Measurements from ENCODE around the gene UMAD1.
A peak's percentile ranks its signal among the peaks of the same experiment; 100 is the strongest.

Gene UMAD1

GRCh38 chr7:7739204-7740036 is 98.9 kb downstream of the UMAD1 start:
- H3K4me3 ChIP-seq (ENCODE audit: low read length), result no peak overlapping the region
- TF ChIP-seq ZNF274 (IDR thresholded peaks at IDR 0.05; ENCODE audit: low read depth, low read length), result no peak

- no peak overlapping the region for H3K4me3 ChIP-seq (ENCODE audit: low read length)
- no peak for TF ChIP-seq ZNF274 (IDR thresholded peaks at IDR 0.05; ENCODE audit: low read depth, low read length)
These were observed 99.4 kb downstream of the UMAD1 start for GRCh38 chr7:7740037-7740355.

- TF ChIP-seq ZNF274 (IDR thresholded peaks at IDR 0.05; ENCODE audit: low read depth, low read length), result no peak
- no peak overlapping the region for H3K4me3 ChIP-seq (ENCODE audit: low read length)
These were observed 101.7 kb downstream of the UMAD1 start for GRCh38 chr7:7742223-7742622.

GRCh38 chr7:7745258-7745657 is 104.7 kb downstream of the UMAD1 start:
- H3K4me3 ChIP-seq (ENCODE audit: low read length), result no peak overlapping the region
- no peak for TF ChIP-seq ZNF274 (IDR thresholded peaks at IDR 0.05; ENCODE audit: low read depth, low read length)

- TF ChIP-seq ZNF274 (IDR thresholded peaks at IDR 0.05; ENCODE audit: low read depth, low read length), result no peak
- no peak overlapping the region for H3K4me3 ChIP-seq (ENCODE audit: low read length)
These were observed 105.4 kb downstream of the UMAD1 start for GRCh38 chr7:7745966-7746365.

GRCh38 chr7:7746458-7746857 is 105.9 kb downstream of the UMAD1 start:
- H3K4me3 ChIP-seq (ENCODE audit: low read length), result no peak overlapping the region
- no peak for TF ChIP-seq ZNF274 (IDR thresholded peaks at IDR 0.05; ENCODE audit: low read depth, low read length)

- H3K4me3 ChIP-seq (ENCODE audit: low read length), result no peak overlapping the region
- no peak for TF ChIP-seq ZNF274 (IDR thresholded peaks at IDR 0.05; ENCODE audit: low read depth, low read length)
These were observed 110.2 kb downstream of the UMAD1 start for GRCh38 chr7:7750571-7751242.

- no peak overlapping the region for H3K4me3 ChIP-seq (ENCODE audit: low read length)
- no peak for TF ChIP-seq ZNF274 (IDR thresholded peaks at IDR 0.05; ENCODE audit: low read depth, low read length)
These were observed 110.9 kb downstream of the UMAD1 start for GRCh38 chr7:7751243-7752092.

- no peak overlapping the region for H3K4me3 ChIP-seq (ENCODE audit: low read length)
- no peak for TF ChIP-seq ZNF274 (IDR thresholded peaks at IDR 0.05; ENCODE audit: low read depth, low read length)
These were observed 116.0 kb downstream of the UMAD1 start for GRCh38 chr7:7756577-7756976.

- no peak for TF ChIP-seq ZNF274 (IDR thresholded peaks at IDR 0.05; ENCODE audit: low read depth, low read length)
- no peak overlapping the region for H3K4me3 ChIP-seq (ENCODE audit: low read length)
These were observed 117.0 kb downstream of the UMAD1 start for GRCh38 chr7:7757576-7757975.

- peak overlapping the region; percentile 39; the same call in 1 of the 2 replicates for H3K4me3 ChIP-seq (ENCODE audit: low read length)
- no peak for TF ChIP-seq ZNF274 (IDR thresholded peaks at IDR 0.05; ENCODE audit: low read depth, low read length)
These were observed 120.9 kb downstream of the UMAD1 start for GRCh38 chr7:7761340-7761973.

GRCh38 chr7:7761974-7762779 is 121.6 kb downstream of the UMAD1 start:
- TF ChIP-seq ZNF274 (IDR thresholded peaks at IDR 0.05; ENCODE audit: low read depth, low read length), result no peak
- peak overlapping the region; percentile 62 for H3K4me3 ChIP-seq (ENCODE audit: low read length)

Measured in GM08714 (cell line).